GM19438 (cell line): ENCODE measurements around the gene XYLT1.

Experiments used
- ATAC-seq: cut with Tn5 transposase; IDR thresholded peaks from one replicate; pipeline ENCODE4 v1.9.1; 2021; ENCODE audit warnings: low read depth; ENCODE audit not compliant: unreplicated experiment

The XYLT1 gene

DNA sequence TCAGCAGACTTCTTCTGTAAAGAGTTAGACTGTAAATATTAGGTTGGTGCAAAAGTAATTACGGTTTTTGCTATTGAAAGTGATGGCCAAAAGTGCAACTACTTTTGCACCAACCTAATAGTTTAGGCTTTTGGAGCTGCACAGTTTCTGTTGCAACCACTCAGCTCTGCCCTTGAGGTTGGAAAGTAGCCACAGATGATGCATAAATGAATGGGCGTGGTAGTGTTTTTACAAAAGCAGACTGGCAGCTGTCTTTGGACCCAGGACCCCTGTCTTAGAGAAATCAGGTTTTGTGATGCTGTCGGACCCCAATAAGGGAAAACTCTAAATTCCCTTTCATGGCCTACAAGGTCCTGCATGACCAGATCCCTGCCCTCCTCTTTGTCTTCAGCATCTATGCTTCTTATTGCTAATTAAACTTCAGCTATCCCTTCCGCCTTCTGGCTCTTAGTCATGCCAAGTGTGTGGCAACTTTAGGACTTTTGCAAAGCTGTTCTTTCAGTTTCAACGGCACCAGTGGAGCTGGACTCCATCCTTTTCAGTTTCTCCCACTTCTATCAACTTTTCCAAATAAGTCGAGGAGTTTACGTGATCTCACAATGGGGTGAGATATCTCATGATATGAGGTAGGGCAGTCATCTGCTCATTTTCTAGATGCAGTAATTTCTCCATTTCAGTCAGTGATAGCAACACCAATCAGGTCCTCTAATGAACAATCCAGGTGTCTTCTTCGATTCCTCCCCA is 232.3 kb downstream of the XYLT1 start:
- no peak for ATAC-seq

DNA sequence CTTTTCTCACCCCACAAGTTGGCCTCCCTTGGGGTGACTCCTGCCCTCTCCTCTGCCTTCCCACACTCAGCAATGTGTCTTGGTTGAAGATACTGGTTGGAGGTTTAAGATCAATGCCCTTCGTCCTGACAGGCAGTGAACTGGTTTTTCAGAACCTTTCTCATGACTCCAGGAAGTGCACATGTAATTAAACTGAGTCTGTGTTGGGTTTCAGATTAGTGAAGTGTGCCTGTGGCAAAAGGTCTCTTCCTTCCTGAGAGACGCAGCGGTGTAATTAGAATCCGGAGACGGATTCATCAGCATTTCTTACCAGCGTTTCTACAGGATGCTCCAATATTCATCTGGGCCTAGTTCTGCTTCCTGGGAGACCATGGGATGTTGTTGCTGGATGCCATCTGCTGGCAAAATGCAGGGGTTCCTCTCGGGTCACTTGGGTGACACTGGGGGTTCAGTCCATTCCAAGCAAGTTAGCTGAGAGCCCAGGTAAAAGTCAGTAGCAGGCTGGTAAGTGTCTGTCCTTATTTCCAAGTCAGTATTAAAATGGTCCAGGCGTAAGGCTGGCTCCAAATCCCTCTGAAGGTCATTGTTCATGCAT is 233.3 kb downstream of the XYLT1 start:
- no peak for ATAC-seq

DNA sequence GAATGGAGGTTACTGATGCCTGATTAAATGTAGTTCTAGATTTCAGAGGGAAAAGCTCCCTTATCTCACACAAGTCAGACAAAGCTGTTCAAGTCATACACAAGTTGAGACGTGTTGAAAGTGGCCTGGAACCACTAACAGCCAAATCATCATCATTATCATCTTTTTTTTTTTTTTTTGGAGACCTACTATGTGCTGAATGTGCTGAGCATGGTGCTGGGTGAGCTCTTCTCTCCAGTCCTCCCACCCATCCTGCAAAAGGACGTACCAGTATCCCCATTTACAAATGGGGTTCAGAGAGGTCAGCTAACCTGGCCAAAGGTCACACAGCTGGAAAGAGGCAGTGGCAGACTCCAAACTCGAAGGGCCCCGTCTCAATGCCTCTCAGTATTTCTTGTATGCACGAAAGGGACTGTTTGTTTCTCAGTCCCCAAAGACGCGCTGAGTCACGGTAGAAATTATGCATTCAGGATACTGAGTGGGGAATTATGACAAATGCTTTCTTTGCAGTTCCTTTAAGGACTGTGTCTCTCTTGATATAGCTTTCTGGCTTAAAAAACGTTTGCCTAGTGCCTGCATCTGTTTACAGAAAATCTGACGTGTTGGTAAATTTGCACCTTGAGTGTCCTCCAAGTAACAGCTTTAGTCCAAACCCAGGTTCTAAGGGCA is 235.5 kb downstream of the XYLT1 start:
- ATAC-seq = no peak

DNA sequence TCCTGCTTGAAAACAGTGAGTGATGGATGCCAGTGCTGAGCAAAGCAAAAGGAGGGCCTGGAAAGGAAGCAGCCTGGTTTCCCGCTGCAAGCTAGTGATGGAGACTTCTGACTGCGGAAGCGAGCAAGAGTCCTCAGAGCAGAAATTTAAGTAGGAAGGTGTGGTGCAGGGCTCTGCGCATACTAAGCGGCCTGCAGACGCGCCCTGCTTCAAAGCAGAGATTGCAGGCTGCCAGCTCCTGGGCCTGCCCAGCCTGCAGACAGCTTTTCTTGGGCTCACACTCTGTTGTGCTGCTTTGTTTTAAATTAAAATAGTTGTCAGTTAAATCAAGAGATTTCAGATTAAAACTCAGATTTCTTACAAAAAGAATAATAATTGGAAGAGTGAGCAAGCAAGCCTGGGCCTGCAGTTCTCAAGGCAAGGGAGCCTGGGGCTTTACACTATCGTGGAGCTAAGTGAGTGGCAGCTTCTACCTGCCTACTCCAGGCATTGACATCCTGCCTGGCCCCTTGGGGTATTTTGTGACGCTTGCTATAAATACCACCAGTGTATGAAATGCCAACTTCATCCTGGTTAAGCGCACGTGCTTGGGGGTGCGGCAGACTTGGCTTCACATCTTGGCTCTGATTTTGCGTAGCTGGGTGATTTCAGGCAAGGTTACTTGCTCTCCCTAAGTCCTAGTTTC is 237.3 kb downstream of the XYLT1 start:
- no peak for ATAC-seq

DNA sequence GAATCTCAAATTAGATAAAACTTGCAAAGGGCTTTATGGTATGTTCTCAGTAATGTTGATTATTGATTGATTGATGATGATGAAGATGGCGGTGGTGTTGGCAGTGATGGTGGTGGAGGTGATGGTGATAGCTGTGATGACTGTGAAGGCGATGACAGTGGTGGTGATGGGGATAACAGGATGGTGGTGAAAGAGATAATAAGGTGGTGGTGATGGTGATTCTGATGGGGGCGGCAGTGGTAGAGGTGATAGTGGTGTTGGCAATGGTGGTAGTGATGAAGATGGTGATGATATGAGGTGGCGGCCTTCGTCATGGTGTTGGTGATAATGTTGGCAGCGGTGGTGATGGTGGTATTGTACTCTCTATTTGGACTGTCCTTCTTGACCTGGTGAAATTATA is 238.3 kb downstream of the XYLT1 start:
- ATAC-seq = no peak

DNA sequence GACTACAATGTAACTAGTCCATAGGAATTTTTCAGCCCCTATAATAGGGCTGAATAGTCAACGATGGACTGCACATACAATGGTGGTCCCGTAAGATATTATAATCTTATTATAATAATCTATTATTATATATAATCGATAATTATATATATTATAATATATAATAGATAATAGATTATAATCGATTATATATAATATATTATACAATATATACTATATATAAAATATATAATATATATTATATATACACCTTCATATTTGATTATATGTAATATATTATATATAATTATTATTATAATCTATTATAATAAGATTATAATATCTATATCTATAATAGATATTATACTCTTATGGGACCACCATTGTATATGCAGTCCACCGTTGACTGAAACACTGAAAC is 238.8 kb downstream of the XYLT1 start:
- ATAC-seq = no peak

DNA sequence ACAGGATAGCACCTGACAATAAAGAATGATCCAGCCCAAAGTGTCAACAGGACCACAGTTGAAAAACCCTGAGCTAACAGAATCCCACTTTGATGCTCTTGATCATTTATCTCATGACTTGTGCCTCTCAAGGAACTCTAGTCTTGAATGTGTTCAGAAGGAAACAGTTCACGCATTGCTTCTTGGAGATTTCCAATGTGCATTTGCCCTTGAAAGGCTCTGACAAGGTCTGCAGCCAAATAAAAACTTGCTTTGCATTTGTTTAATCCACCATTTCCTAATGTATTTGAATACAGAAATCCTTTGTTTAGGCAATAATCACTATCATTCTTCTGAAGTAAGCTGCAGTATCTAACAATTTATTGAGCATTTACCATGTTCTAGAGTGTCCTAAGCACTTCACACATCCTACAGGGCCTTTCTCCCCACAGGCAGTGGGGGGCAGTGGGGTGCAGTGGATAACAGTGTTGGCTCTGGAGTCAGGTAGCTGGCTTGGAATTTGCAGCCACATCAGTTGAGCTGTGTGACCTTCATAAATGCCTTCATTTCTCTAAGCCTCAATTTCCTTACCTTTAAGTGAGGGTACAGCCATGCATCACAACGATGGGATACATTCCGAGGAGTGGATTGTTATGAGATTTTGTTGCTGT is 239.7 kb downstream of the XYLT1 start:
- ATAC-seq = no peak

DNA sequence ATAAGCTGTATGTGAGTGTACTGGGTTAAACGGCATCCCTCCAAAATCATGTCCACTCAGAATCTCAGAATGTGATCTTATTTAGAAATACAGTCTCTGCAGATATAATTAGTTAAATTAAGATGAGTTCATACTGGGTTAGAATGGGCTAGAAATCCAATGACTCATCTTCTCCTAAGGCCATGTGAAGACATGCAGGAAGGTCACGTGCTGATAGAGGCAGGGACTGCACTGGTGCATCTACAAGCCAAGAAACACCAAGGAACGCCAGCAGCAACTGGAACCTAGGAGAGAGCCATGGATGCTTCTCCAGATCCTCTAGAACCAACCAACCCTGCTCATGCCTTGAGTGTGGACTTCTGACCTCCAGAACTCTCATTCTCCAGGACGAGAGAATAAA is 241.0 kb downstream of the XYLT1 start:
- no peak for ATAC-seq

DNA sequence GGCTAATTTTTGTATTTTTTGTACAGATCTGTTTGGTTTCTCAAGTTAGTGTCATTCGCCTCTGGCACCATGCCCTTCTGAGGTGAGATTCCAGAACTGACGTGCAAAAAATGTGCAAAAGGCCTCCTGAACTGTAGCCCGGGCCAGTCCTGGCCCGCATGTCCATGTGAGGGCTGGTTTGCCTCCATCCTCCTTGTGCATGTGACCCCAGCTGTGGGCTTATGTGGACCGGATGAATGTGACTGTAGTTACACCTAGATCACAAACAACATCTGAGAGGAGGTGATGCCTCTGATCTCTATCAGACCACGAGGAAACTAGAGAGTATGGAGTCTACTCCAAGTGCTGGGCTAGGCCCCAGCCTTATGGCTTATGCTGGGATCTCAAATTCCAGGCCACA is 241.6 kb downstream of the XYLT1 start:
- ATAC-seq = no peak

DNA sequence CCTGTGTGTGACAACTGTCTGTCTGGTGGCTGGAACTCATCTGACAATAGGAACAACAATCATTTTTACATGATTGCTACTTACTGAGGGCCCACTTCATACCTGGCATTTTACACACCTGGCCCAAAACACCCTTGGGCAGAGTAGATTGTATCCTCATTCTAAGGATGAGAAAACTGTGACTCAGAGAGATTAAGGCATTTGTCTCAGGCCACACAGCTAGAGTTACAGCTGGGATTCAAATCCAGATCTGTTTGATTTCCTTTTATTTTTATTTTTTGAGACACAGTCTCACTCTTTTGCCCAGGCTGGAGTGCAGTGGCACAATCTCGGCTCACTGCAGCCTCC is 242.1 kb downstream of the XYLT1 start:
- no peak for ATAC-seq

DNA sequence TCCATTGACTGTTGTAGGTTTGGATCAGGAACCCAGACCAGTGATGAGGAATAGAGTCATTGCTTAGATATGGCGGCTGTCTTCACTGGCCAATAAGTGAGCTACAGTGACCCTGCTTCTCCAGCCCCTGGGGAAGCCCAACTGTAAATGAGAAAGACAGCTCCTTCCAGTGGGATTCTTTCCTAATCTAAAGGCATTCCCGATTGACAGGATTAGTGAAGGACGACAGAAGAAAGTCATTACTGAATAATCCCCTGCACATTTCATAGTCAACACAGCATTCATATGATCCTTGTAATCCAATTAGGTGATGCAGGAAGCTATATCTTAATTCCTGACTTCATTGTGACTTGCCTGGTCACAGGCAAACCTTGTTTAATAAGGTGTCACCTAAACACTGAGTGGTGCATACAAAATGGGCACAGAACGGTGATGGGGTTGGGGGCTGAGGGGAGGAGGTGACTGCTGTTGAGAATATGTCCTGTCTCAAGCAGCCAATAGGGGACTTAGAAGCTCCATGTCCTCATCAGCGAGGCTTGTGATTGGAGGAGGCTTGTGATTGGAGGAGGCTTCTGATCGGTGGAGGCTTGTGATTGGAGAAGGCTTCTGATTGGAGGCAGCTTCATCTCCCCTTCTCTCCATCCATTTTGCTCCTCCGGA is 242.6 kb downstream of the XYLT1 start:
- ATAC-seq = no peak

DNA sequence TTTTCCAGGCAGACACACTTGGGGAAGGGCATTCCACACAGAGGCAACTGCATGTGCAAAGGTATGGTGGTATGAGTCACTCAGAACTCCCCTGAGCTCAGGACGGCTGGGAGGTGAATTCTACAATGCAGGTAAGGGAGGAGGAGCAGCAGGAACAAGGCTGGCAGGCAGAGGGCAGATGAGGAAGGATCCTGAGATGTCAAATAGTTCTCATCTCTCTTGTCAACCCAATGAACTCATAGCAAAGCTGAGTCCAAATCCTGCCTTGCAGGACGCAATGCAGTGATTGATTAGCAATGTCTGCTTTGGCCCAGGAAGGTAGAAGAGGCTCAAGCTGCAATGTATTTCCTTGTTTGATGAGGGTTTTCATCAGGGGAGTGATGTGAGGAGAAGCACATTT is 243.5 kb downstream of the XYLT1 start:
- ATAC-seq = no peak

DNA sequence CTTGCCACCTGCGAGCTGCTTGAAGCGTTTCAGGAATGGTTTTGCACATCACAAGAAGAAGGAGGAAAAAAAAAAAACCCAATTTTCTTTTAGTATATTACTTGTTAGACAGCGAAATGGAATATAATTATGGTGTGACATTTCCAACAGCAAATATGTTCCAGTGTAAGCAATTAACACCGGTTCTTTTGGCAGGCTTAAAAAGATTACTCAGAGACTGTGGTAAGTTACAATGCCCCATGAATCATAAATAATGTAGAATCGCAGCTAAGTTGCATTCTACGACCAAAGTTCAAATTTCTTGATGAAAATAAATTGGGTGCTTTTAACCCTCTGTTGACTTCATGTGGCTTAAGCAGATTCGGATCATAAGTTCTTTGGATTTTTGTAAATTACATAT is 245.2 kb downstream of the XYLT1 start:
- ATAC-seq = no peak

DNA sequence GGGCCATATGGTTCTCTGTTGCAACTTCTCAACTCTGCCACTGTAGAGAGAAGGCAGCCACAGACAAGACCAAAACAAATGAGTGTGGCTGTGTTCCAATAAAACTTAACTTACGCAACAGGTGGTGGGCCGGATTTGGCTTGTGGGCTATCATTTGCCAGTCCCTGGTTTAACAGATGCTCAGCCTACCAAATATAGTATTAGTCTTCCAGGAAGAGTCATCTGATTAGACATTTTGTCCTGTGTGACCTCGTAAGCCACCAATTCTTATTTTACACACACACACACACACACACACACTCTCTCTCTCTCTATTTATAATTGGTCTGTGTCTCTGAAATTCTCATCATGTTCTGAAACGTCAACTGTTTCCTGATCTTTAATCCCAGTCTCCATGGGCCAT is 245.9 kb downstream of the XYLT1 start:
- no peak for ATAC-seq

DNA sequence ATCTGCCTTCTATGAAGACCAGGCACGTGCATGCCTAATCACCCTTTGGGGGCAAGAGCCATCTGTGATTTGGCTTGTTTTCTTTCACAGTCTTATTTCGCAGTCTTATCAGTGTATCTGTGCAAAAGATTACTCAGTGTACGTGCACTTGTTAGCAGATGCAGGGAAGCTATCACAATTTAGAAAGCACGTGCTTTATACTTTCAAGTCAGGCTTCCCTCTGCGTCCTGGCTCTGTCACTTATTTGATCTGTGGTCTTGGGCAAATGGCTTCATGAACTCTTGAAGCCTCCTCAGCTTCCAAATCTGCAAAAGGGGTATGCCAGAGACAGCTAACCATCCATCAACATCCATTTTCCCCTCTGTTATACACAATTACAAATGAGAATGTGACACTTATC is 246.4 kb downstream of the XYLT1 start:
- no peak for ATAC-seq

DNA sequence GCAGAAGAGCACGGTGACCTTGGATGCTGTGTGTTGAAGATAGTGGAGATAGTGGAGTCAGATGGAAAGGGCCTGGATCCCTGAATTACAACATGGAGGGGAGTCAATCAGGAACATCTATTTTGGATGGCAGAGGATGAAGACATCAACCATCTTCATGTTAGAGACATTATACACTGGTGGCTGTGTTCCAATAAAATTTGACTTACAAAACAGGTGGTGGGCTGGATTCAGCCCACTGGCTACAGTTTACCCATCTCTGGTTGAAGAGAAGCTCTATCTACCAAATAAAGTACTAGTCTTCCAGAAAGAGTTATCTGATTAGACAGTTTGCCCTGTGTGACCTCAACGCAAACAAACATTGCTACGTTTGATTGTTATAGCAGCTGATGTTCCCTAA is 247.2 kb downstream of the XYLT1 start:
- ATAC-seq = no peak

DNA sequence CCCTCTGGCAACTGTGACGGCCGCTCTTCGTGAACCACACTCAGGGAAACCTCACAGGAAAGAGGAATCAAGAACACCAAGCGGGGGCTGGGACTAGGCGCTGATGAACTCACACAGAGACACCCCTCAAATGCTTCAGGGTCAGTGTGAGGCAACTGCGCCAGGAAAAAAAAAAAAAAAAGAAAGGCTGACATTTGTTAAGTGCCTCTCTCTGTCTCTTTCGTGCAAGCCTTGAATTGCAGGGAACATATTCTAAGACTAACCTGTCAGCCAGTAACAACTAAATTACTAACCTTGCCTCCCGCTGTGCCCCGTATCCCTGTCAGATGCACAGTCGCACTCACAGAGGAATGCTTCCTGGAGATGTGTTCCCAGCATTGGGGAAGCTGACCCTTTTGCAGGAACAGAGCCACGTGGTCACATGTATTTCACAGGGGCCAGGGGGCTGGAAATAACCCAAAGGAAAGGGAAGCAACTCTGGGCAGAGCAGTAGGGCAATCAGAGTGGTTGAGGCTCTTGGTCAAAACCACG is 247.8 kb downstream of the XYLT1 start:
- ATAC-seq = no peak

DNA sequence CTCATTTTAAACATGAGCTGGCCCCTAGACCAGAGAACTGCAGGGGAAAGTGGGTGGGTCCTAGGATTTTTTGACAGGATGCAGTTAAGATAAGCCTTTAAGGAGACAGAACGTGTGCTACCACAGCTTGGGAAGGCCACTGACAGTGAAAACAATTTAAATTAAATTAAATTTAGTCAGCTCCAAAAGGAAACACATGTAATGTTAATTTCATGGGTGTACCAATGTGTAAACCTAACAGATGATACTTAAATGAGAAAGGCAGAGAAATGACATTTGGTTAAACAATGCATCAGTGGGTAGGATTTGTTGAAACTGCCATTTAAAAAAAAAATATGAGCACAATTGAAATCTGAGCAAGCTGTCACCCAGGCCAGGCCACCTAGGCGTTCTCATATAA is 250.8 kb downstream of the XYLT1 start:
- no peak for ATAC-seq

DNA sequence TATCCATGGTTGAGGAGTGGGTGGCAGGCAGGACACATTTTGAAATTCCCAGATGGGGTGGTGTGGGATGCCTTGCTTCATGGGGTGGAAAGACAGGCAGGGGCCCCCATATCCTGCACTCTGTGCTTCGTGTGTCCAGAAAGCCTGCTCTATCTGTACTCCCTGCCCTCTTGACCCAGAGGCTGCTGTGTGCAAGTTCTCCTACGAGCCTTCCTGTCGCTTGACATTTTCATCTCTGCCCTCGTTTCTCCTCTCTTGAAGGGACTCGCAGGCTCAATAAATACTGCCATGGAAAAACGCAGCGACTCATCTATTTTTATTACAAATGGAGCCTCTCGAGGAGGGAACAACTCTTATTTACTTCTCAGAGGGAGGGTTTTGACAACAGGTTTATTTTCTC is 254.8 kb downstream of the XYLT1 start:
- ATAC-seq = no peak

DNA sequence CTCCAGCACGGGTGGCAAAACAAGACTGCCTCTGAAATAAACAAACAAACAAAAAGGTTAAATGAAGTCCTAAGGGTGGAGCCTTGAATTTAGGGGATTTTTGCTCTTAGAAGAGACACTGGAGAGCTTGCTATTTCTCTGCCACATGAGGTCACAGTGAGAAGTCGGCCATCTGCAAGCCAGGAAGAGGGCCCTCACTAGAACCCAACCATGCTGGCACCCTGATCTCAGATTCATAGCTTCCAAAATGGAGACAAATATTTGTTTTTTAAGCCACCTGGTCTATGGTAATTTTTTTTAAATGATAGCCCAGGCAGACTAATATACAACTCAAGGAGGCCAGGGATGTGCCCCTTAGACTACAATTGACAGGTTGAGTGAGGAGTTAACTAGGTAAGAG is 255.5 kb downstream of the XYLT1 start:
- ATAC-seq = no peak
